GM20000 (cell line): ENCODE measurements around the gene MGAT3.

Experiments
- DNase-seq: peaks from one replicate; pipeline ENCODE4 v3.0.0; 2012; ENCODE audit warnings: low spot score
- TF ChIP-seq, protein P1 (sequence below): IDR thresholded peaks from 2 replicates; pipeline ENCODE4 v1.5.1; 2012; ENCODE audit warnings: mild to moderate bottlenecking, control low read depth; ENCODE audit errors: extremely low read depth, missing control alignments

The MGAT3 gene

DNA sequence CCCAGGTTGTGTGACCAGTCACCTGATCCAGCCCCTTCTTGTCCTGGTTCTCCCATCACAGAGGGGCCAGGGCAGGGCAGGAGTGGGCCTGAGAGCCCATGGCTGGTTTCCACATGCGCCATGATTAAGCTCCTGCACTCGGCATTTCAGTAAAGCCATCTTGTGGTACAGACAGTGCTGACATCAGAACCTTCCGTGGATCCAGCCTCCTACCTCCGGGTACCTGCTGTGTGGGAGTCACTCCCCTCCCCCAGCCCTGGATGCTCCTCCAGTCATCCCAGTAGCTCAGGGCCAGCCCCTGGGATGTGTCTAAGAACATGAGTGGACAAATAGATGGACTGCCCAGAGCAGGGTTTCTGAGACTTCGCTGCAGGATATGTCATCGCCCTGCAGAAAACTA, 22.1 kb upstream of the MGAT3 start:
- DNase-seq = no peak
- TF ChIP-seq, protein P1, sequence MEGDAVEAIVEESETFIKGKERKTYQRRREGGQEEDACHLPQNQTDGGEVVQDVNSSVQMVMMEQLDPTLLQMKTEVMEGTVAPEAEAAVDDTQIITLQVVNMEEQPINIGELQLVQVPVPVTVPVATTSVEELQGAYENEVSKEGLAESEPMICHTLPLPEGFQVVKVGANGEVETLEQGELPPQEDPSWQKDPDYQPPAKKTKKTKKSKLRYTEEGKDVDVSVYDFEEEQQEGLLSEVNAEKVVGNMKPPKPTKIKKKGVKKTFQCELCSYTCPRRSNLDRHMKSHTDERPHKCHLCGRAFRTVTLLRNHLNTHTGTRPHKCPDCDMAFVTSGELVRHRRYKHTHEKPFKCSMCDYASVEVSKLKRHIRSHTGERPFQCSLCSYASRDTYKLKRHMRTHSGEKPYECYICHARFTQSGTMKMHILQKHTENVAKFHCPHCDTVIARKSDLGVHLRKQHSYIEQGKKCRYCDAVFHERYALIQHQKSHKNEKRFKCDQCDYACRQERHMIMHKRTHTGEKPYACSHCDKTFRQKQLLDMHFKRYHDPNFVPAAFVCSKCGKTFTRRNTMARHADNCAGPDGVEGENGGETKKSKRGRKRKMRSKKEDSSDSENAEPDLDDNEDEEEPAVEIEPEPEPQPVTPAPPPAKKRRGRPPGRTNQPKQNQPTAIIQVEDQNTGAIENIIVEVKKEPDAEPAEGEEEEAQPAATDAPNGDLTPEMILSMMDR = no peak

DNA sequence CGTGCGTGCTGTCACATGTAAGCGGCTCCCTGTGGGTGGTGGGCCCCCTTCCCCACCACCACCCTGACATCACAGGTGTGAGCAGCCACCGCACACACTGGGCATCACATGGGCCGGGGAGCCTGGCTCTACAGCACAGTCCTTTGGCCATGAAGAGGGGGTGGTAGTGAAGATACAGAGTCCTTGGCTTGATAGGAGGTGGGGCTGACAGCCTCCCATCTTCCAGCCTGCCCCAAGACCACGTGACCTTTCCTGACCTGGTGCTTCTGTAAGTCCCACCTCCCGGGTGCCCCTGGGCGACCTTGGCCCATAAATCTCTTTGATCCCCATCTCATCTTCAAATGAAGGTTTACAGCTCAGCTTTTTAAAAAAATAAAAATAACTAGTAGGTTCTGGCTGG, 21.2 kb upstream of the MGAT3 start:
- DNase-seq = no peak
- TF ChIP-seq, protein P1 = no peak

DNA sequence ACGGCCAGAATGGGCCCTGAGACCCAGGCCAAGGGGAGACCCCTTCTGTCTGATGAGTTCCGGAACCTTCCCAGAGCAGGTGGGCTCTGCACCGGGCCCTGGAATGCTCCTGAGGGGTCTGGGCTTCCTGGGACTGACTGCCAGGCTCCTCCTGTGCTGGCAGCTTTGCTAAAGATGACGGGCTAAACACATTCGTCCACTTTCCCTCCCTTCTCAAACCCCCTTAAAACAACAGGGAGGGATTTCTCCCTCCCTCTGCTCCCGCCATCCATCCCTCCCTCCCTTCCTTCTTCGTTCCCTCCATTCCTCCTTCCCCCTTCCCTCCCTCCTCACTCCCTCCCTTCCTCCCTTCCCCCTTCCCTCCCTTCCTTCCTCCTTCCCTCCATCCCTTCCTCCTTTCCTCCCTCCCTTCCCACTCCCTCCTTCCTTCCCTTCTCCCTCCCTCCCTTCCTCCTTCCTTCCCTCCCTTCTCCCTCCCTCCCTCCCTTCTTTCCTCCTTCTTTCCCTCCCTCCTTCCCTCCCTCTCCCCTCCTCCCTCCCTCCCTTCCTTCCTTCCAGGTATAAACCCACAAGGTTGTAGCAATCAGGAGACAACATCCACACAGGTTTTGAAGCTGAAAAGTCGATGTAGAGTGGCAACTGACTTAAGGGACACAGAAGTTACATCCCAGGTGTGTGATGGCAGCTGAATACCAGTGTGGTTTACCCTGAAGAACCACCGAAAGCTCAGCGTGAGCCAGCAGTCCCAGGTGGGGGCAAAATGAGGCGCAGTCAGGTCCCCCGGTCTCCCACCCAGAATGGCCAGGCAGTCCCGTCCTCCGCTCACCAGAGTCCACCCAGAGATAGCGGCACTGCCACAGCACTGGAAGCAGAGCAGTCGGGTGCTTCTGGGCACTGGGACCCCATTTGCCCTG, 18.8 kb upstream of the MGAT3 start:
- DNase-seq = no peak
- TF ChIP-seq, protein P1 = no peak

DNA sequence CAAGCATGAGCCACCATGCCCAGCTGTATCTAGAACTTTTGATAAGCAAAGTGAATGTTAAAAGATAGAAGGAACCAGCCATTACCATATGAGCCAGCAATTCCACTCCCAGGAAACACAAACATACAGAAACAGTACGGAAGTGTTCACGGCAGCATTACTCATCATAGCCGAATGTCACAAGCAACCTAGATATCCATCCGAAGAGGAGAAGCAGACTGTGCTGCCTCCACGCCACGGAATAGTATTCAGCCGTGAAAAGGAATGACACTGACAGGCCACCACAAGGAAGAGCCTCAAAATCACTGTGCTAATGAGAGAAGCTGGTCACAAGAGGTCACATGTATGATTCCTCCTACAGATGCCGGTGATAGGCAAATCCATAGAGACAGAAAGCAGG, 17.6 kb upstream of the MGAT3 start:
- DNase-seq = no peak
- TF ChIP-seq, protein P1 = no peak

DNA sequence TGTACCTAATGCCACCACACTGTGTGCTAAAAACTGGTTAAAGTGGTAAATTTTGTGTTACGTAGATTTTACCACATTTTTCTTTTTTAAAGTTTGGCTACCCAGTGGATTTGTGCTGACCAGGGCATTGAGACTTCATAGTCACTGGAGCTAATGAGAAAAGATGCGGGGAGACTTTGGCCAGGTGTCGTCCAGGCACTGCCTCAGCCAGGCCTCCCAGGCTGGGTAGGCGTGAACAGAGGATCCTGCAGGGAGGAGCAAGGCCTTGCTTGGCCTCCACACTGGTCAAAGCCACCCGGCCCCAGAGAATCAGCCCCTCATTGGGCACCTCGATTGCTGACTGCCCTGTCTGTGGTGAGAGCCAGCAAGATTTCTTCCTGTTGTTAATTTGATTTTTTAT, 13.4 kb upstream of the MGAT3 start:
- DNase-seq = no peak
- TF ChIP-seq, protein P1 = no peak

DNA sequence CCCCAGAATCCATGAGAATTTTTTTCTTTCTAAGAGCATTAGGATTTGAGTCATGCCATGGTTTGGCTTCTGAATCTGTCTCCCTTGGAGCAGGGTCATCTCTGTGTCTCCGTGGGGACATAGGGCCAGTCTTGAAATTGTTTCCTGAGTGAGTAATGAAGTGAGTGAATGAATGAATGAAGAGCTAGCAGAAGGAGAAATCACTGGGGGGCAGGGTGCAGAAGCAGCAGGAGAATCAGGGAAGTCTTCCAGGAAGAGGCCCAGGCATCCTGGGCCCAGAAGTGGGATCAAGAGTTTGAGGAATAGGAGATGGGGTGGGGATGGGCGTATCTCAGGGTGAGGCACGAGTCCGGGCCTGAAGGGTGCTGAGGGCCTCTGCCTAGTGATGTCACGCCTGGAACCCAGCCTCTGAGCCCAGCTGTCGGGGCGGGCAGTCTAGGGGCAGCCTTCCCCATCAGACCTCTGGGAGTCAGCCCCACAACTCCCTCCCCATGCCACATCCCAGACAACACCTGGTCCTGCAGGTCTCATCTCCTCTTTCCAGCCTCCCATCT, 12.5 kb upstream of the MGAT3 start:
- DNase-seq = no peak
- TF ChIP-seq, protein P1 = no peak

DNA sequence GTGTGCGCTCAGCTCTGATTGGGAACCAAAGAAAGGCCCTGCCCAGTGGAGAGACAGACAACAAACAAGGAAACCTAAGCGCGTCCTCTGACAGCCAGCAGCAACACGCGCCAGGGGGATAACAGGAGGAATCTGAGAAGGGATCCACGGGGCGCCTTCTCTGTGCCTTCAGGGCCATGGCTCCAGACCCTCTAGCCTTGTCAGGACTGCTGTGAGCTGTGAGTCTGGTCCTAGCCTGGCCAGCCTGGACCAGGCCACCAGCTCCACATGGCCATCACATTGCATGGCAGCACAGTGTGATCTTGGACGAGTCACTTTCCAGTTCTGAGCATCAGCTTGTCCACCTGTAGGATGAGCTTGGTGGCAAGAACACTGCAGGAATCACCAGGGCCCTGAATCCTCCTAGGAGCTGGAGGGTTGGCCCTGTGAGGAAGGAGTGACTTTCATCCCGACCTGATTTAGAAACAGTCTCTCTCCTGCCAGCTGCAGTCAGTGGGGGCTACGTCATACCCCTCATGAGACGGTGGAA, 11.8 kb upstream of the MGAT3 start:
- DNase-seq = no peak
- TF ChIP-seq, protein P1 = no peak
